Medulla oblongata (tissue), 1 donor: ENCODE measurements around the gene OXCT1.

Experiments used
- DNase-seq: peaks from one replicate; pipeline ENCODE4 v3.0.0-alpha.2; 2015; ENCODE audit errors: extremely low spot score

OXCT1 gene

GRCh38 chr5:41869724-41870626, at the start of gene OXCT1:
OXCT1 (minus strand) TSS chr5:41870425; CDS start chr5:41870358, 67 bp downstream.
- DNase-seq: peak; percentile 50

DNA sequence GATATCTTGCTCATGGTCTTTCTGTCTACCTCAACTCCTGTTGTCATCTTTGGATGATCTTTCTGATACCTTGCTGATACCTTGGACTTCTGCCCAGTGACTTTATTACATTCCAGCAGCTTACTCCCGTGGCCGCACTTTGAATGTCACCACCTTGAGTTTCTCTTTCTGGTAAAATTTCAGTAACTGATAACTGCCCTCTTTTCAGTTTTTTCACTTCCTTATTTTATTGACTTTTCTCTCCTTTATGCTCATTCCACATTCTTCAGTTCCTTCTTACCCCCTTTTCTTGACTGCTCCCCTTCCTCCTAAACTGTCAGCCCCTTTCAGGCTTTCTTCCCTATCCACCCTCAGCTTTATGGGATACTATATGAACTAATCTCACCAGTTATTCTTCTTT, 47.9 kb upstream of the OXCT1 start:
- no peak for DNase-seq

DNA sequence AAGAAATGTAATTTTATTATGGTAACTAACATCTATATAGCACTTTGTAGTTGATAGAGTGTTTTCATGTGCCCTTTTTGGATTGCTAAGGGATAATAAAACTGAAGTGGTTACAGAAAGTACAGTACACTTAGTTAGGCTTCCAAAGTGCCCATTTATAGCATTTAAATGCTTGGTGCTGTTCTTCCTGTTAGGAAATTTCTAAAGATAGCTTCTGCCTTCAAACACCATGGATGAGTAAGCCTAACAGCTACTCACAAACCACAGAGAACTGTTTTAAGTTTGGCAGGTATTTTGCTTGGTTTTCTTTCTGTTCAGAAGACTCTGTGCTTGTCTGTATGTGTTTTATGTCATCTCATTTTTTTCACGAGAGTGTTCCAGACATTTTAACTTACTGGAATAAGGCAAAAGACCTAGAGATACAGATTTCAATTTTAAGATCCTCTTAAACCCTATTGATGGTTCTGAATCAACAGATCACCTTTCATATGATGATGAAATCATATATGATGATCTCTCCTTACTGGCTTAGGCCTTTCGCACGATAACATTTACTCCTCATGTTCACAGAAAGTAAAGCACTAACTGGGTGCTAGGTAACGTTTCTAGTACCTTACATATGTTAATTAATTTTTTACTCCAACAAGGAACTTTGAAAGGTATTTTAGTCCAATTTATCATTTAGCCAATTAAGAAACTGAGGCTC, 38.3 kb upstream of the OXCT1 start:
- no peak for DNase-seq

GRCh38 chr5:41906151-41906550, 35.9 kb upstream of the OXCT1 start:
- DNase-seq: no peak

GRCh38 chr5:41903892-41904799, 33.9 kb upstream of the OXCT1 start, which contains the start of gene RIMOC1:
RIMOC1 (plus strand) TSS chr5:41904344; CDS start chr5:41904368, 24 bp downstream.
- peak; percentile 100 for DNase-seq

GRCh38 chr5:41903382-41903891, 33.2 kb upstream of the OXCT1 start:
- no peak for DNase-seq

DNA sequence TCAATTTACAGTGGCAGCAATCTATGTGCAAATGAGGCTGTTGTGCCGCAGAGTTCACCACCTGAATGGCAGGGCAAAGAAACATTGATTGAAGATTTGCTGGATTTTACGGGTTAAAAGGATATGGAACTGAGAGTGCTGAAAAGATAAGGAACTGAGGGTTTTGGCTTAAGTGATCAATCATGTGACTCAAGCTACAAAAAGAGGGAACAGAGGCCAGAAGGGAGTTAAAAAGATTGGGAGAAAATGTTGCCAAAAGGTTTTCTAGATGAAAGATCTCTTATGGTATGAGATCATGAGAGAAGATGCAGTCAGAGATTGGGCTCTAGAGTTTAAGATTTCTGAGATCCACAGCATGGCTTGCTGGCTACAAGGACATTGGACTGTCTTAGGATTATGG, 26.0 kb upstream of the OXCT1 start:
- DNase-seq: no peak

- DNase-seq: no peak
Measured at GRCh38 chr5:41893074-41893851, 23.0 kb upstream of the OXCT1 start.

- DNase-seq: no peak
Measured at GRCh38 chr5:41892031-41892430, 21.8 kb upstream of the OXCT1 start.

GRCh38 chr5:41891066-41891707, 21.0 kb upstream of the OXCT1 start:
- DNase-seq: no peak

GRCh38 chr5:41885286-41885685, 15.1 kb upstream of the OXCT1 start:
- no peak for DNase-seq

GRCh38 chr5:41883936-41884335, 13.7 kb upstream of the OXCT1 start:
- no peak for DNase-seq

GRCh38 chr5:41883243-41883642, 13.0 kb upstream of the OXCT1 start:
- DNase-seq: no peak

DNA sequence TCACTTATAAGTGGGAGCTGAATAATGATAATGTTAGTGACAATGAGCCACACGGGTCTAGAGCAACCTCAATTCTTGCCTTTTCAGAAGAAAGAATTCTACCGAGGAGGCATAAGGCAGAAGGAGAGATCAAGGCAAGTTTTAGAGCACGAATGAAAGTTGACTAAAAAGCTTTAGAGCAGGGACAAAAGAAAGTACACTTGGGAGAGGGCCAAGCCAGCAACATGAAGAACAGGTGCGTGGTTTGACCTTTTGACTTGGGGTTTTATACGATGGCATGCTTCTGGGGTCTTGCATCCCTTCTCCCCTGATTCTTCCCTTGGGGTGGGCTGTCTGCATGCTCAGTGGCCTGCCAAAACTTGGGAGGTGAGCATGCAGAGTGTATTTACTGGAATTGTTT, 12.5 kb upstream of the OXCT1 start:
- DNase-seq: no peak

- DNase-seq: no peak
Measured at GRCh38 chr5:41878643-41879478, 8.6 kb upstream of the OXCT1 start.

DNA sequence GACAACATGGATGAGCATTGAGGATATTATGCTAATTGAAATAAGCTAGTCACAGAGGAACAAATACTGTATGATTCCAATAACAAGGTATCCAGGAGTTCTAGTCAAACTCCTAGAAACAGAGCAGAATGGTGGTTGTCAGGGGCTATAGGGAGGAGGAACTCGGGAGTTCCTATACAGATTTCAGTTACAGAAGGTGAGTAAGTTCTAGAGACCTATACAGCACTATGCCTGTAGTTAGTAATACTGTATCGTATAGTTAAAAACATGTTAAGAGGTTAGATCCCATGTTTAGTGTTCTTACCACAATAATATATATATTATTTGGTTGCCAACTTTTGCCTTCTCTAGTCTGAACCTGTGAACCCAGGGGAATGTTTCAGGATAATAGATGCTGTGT, 7.9 kb upstream of the OXCT1 start:
- DNase-seq: no peak

- no peak for DNase-seq
Measured at GRCh38 chr5:41877408-41877807, 7.2 kb upstream of the OXCT1 start.

GRCh38 chr5:41876678-41877077, 6.5 kb upstream of the OXCT1 start:
- DNase-seq: no peak

DNA sequence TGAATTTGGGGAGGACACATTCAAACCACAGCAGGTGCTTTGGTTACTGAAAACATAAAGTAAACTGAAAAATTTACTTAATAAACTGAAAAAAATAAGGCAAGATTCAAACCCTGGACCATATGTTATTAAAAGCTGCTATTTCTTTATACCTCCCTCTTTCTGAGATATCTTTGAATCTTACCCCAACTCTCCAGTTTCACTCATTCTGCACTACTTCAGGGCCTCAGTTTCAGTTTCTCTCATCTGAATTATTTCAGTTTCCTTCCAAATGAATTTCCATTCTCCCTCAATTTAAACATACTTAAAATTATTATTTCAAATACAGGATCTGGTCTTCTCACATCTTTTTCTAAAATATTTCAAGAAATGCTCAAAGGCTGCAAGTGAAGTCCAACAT, 4.9 kb upstream of the OXCT1 start:
- DNase-seq: no peak
